Endothelial cell (in vitro differentiated cells): Measurements from ENCODE around the gene PNP. TPM values are rescaled to one million over a fixed set of nuclear protein-coding genes. Genes with fewer than 3 reads are reported as not detected.

Experiments
- DNase-seq: peaks from one replicate; pipeline ENCODE4 v3.0.0; 2021; ENCODE audit warnings: low spot score
- H3K27ac Mint-ChIP-seq: one replicate; pipeline ENCODE4 v1.8.0; 2021; ENCODE audit warnings: mixed read lengths, inconsistent platforms; ENCODE audit not compliant: unreplicated experiment
- H3K27me3 Mint-ChIP-seq: one replicate; pipeline ENCODE4 v1.8.0; 2021; ENCODE audit warnings: mild to moderate bottlenecking, moderate library complexity, mixed read lengths, inconsistent platforms; ENCODE audit not compliant: unreplicated experiment
- H3K36me3 Mint-ChIP-seq: one replicate; pipeline ENCODE4 v1.8.0; 2021; ENCODE audit warnings: mild to moderate bottlenecking, low read depth, mixed read lengths, inconsistent platforms; ENCODE audit not compliant: unreplicated experiment
- H3K4me1 Mint-ChIP-seq: one replicate; pipeline ENCODE4 v1.8.0; 2021; ENCODE audit warnings: mild to moderate bottlenecking, mixed read lengths, inconsistent platforms; ENCODE audit not compliant: unreplicated experiment
- H3K4me3 Mint-ChIP-seq: one replicate; pipeline ENCODE4 v1.8.0; 2021; ENCODE audit warnings: mild to moderate bottlenecking, mixed read lengths, inconsistent platforms; ENCODE audit not compliant: unreplicated experiment
- H3K9me3 Mint-ChIP-seq: one replicate; pipeline ENCODE4 v1.8.0; 2021; ENCODE audit warnings: mixed read lengths, inconsistent platforms; ENCODE audit not compliant: unreplicated experiment
- CTCF ChIP-seq: fragments of 200-600 bp; sonication (generic); IDR thresholded peaks from one replicate; pipeline ENCODE4 v1.5.0; 2021; ENCODE audit warnings: antibody characterized with exemption; ENCODE audit not compliant: unreplicated experiment
- total RNA-seq: library from RNA; stranded (reverse); fragmentation: NEBNext Ultra II Directional; extraction: Animal tissue kit (Norgen Biotek cat#: 25700); gene quantifications from one replicate; pipeline ENCODE4 v1.2.1, GENCODE V29; 2021; ENCODE audit not compliant: unreplicated experiment

Gene PNP
- total RNA-seq, 1 donor from 2014 or later: 322 TPM

- H3K4me1 Mint-ChIP-seq: peaks cover 48% of the 10 kb centered on the region
- no peak for TF ChIP-seq CTCF
- peak overlapping the region; percentile 33 for H3K4me3 Mint-ChIP-seq
- DNase-seq: no peak
- H3K27ac Mint-ChIP-seq: peak overlapping the region; percentile 65
- no peaks in the 10 kb centered on the region for H3K9me3 Mint-ChIP-seq
- peaks cover 6% of the 10 kb centered on the region for H3K27me3 Mint-ChIP-seq
- no peaks in the 10 kb centered on the region for H3K36me3 Mint-ChIP-seq
Measured at GRCh38 chr14:20490563-20490962, 21.4 kb downstream of the PNP start.

- H3K27me3 Mint-ChIP-seq: peaks cover 7% of the 10 kb centered on the region
- no peaks in the 10 kb centered on the region for H3K9me3 Mint-ChIP-seq
- TF ChIP-seq CTCF: no peak
- DNase-seq: no peak
- H3K4me1 Mint-ChIP-seq: peaks cover 41% of the 10 kb centered on the region
- H3K4me3 Mint-ChIP-seq: no peak overlapping the region
- no peaks in the 10 kb centered on the region for H3K36me3 Mint-ChIP-seq
- H3K27ac Mint-ChIP-seq: no peak overlapping the region
Measured at GRCh38 chr14:20492486-20492885, 23.3 kb downstream of the PNP start.

GRCh38 chr14:20493634-20494033 lies 24.4 kb downstream of the PNP start:
- no peaks in the 10 kb centered on the region for H3K9me3 Mint-ChIP-seq
- DNase-seq: no peak
- H3K4me1 Mint-ChIP-seq: peaks cover 42% of the 10 kb centered on the region
- H3K4me3 Mint-ChIP-seq: no peak overlapping the region
- no peaks in the 10 kb centered on the region for H3K36me3 Mint-ChIP-seq
- H3K27ac Mint-ChIP-seq: peak overlapping the region; percentile 26
- H3K27me3 Mint-ChIP-seq: peaks cover 7% of the 10 kb centered on the region
- no peak for TF ChIP-seq CTCF

- H3K27ac Mint-ChIP-seq: peak overlapping the region; percentile 48
Measured at GRCh38 chr14:20494935-20495766, 25.9 kb downstream of the PNP start.

More at GRCh38 chr14:20494935-20495766, 25.9 kb downstream of the PNP start:
- DNase-seq: no peak
- TF ChIP-seq CTCF: no peak
- H3K4me3 Mint-ChIP-seq: peak overlapping the region; percentile 49
- peaks cover 47% of the 10 kb centered on the region for H3K4me1 Mint-ChIP-seq
- no peaks in the 10 kb centered on the region for H3K9me3 Mint-ChIP-seq
- peaks cover 9% of the 10 kb centered on the region for H3K27me3 Mint-ChIP-seq
- no peaks in the 10 kb centered on the region for H3K36me3 Mint-ChIP-seq
